ENCODE results near the gene HYAL3. TPM values are rescaled to one million over a fixed set of nuclear protein-coding genes. Genes with fewer than 3 reads are reported as not detected.

The HYAL3 gene
- total RNA-seq, 1 experiment from 2014 or later, result 2.9 TPM

DNA sequence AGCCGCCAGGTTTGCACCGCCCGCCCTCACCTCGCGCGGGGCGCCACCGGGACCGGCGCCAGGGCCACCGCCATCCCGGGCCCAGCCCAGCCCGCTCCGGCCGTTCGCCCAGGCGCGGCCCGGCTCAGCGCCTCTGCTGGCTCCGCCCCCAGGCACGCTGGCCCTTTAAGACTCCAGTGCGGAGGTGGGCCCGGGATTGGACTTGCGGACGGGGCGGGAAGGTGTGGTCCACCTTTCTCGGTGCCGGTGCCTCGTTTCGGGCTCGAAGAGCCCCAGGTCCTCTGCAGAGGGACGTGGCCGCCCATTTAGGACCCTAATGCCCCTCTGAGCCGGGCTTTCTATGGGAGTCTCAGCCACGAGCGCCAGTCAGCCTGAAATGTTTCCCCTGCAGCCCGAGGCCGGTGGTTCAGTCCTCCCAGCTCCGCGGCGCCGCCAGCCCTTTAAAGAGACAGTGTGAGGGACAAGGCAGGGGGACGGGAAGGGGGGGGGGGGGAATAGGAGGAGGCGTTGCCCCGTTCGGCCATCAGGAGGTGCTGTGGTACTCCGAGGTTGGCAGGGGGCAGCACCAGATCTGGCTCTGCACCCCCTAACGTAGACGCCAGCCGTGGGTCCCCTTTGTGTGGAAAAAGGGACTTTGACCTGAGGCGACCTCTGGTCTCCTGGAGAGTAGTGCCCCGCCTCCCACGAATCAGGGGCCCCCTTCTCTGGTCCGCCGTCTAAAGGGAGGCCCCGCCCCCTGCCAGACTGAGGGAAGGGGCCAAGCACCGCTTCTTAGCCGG is 22.3 kb upstream of the HYAL3 start (continued):
- TF ChIP-seq CREB1 (CRISPR knock-in tag; IDR thresholded peaks at IDR 0.05) (0 out of 2 replicates have a peak, but pooled peaks have one; percentile 36), GRHL2 (CRISPR knock-in tag; IDR thresholded peaks at IDR 0.05; ENCODE audit: insufficient replicate concordance, severe bottlenecking) (no peak), FOXP1 (CRISPR knock-in tag; IDR thresholded peaks at IDR 0.05; ENCODE audit: borderline replicate concordance) (peak; percentile 15; the same call in 1 of the 2 replicates)
- TF ChIP-seq, protein P1, sequence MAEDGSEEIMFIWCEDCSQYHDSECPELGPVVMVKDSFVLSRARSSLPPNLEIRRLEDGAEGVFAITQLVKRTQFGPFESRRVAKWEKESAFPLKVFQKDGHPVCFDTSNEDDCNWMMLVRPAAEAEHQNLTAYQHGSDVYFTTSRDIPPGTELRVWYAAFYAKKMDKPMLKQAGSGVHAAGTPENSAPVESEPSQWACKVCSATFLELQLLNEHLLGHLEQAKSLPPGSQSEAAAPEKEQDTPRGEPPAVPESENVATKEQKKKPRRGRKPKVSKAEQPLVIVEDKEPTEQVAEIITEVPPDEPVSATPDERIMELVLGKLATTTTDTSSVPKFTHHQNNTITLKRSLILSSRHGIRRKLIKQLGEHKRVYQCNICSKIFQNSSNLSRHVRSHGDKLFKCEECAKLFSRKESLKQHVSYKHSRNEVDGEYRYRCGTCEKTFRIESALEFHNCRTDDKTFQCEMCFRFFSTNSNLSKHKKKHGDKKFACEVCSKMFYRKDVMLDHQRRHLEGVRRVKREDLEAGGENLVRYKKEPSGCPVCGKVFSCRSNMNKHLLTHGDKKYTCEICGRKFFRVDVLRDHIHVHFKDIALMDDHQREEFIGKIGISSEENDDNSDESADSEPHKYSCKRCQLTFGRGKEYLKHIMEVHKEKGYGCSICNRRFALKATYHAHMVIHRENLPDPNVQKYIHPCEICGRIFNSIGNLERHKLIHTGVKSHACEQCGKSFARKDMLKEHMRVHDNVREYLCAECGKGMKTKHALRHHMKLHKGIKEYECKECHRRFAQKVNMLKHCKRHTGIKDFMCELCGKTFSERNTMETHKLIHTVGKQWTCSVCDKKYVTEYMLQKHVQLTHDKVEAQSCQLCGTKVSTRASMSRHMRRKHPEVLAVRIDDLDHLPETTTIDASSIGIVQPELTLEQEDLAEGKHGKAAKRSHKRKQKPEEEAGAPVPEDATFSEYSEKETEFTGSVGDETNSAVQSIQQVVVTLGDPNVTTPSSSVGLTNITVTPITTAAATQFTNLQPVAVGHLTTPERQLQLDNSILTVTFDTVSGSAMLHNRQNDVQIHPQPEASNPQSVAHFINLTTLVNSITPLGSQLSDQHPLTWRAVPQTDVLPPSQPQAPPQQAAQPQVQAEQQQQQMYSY (CRISPR knock-in tag; IDR thresholded peaks at IDR 0.05), result peak; percentile 39; the same call in 1 of the 2 replicates

DNA sequence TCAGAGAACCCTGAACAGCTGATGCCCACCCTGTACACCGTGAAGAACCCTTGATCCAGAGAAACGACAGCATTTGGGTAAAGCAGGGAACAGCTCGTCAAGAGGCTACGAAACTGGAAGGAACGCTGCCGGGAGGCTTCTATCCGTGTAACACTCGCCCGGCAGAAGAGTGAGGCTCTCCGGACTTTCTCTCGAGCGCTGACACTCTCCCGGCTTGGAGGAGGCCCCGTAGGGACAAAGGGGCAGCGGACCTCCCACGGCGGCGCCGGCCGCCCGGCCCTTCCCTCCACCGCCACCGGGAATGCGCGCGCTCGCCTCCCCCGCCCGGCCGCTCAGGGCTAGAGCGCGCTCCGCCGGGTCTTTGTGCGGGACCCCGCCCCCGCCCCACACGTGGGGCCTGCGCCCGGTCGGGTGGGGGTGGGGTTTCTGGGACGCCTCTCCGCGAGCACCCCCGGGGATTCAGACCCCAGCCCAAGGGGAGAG is 21.7 kb upstream of the HYAL3 start:
- Mint-ChIP-seq H3K9me3 (no peaks in the 10 kb centered on the region), H3K4me1 (peaks cover 40% of the 10 kb centered on the region), H3K27me3 (ENCODE audit: low read depth) (no peaks in the 10 kb centered on the region), H3K36me3 (peaks cover 35% of the 10 kb centered on the region), H3K27ac (peak overlapping the region; percentile 44), H3K4me3 (peak overlapping the region; percentile 93)
- ATAC-seq, result peak; percentile 26
- CTCF ChIA-PET, result interaction anchor here (0.6 to 5.5 kb wide), 39 partner anchors 12 to 1382 kb away, joined by 3 to 95 read pairs (median 4); partner anchors contain the start of genes CISH, CYB561D2, HEMK1 and HYAL1
- DNase-seq (ENCODE audit: low spot score), result peak; percentile 81
- POLR2A ChIA-PET, result interaction anchor here (0.6 to 2.0 kb wide), 5 partner anchors 16 to 124 kb away, joined by 3 to 8 read pairs (median 5); partner anchors contain the start of genes HYAL3 and NAA80
- no peak for TF ChIP-seq ZNF416 (CRISPR knock-in tag; IDR thresholded peaks at IDR 0.05)
- TF ChIP-seq, protein P2, sequence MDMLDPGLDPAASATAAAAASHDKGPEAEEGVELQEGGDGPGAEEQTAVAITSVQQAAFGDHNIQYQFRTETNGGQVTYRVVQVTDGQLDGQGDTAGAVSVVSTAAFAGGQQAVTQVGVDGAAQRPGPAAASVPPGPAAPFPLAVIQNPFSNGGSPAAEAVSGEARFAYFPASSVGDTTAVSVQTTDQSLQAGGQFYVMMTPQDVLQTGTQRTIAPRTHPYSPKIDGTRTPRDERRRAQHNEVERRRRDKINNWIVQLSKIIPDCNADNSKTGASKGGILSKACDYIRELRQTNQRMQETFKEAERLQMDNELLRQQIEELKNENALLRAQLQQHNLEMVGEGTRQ (CRISPR knock-in tag; IDR thresholded peaks at IDR 0.05), result peak; percentile 81
- peak; percentile 99 for TF ChIP-seq KAT7 (CRISPR knock-in tag; IDR thresholded peaks at IDR 0.05; ENCODE audit: borderline replicate concordance)
- no peak for TF ChIP-seq GRHL2 (CRISPR knock-in tag; IDR thresholded peaks at IDR 0.05; ENCODE audit: insufficient replicate concordance, severe bottlenecking)
- TF ChIP-seq TP53 (CRISPR knock-in tag; IDR thresholded peaks at IDR 0.05), result peak; percentile 52; the same call in 1 of the 2 replicates
- TF ChIP-seq, protein P3, sequence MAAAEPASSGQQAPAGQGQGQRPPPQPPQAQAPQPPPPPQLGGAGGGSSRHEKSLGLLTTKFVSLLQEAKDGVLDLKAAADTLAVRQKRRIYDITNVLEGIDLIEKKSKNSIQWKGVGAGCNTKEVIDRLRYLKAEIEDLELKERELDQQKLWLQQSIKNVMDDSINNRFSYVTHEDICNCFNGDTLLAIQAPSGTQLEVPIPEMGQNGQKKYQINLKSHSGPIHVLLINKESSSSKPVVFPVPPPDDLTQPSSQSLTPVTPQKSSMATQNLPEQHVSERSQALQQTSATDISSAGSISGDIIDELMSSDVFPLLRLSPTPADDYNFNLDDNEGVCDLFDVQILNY (CRISPR knock-in tag; IDR thresholded peaks at IDR 0.05), result no peak
- TF ChIP-seq, protein P4, sequence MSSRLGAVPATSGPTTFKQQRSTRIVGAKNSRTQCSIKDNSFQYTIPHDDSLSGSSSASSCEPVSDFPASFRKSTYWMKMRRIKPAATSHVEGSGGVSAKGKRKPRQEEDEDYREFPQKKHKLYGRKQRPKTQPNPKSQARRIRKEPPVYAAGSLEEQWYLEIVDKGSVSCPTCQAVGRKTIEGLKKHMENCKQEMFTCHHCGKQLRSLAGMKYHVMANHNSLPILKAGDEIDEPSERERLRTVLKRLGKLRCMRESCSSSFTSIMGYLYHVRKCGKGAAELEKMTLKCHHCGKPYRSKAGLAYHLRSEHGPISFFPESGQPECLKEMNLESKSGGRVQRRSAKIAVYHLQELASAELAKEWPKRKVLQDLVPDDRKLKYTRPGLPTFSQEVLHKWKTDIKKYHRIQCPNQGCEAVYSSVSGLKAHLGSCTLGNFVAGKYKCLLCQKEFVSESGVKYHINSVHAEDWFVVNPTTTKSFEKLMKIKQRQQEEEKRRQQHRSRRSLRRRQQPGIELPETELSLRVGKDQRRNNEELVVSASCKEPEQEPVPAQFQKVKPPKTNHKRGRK (CRISPR knock-in tag; IDR thresholded peaks at IDR 0.05; ENCODE audit: borderline replicate concordance), result no peak
- TF ChIP-seq FOXP1 (CRISPR knock-in tag; IDR thresholded peaks at IDR 0.05; ENCODE audit: borderline replicate concordance), result peak; percentile 79; the same call in 1 of the 2 replicates
- TF ChIP-seq ZNF532 (CRISPR knock-in tag; IDR thresholded peaks at IDR 0.05; ENCODE audit: borderline replicate concordance), result no peak
- 0 out of 2 replicates have a peak, but pooled peaks have one; percentile 26 for TF ChIP-seq ZNF317 (CRISPR knock-in tag; IDR thresholded peaks at IDR 0.05; ENCODE audit: borderline replicate concordance, low read depth)
- TF ChIP-seq USF1 (CRISPR knock-in tag; IDR thresholded peaks at IDR 0.05), result peak; percentile 58; the same call in 1 of the 2 replicates
- 0 out of 2 replicates have a peak, but pooled peaks have one; percentile 36 for TF ChIP-seq MYBL2 (CRISPR knock-in tag; IDR thresholded peaks at IDR 0.05)
- TF ChIP-seq RELA (CRISPR knock-in tag; IDR thresholded peaks at IDR 0.05; ENCODE audit: borderline replicate concordance), result peak; percentile 71; the same call in 1 of the 2 replicates
- TF ChIP-seq ZNF263 (CRISPR knock-in tag; IDR thresholded peaks at IDR 0.05; ENCODE audit: low read depth), result 0 out of 2 replicates have a peak, but pooled peaks have one; percentile 13
- TF ChIP-seq, protein P5, sequence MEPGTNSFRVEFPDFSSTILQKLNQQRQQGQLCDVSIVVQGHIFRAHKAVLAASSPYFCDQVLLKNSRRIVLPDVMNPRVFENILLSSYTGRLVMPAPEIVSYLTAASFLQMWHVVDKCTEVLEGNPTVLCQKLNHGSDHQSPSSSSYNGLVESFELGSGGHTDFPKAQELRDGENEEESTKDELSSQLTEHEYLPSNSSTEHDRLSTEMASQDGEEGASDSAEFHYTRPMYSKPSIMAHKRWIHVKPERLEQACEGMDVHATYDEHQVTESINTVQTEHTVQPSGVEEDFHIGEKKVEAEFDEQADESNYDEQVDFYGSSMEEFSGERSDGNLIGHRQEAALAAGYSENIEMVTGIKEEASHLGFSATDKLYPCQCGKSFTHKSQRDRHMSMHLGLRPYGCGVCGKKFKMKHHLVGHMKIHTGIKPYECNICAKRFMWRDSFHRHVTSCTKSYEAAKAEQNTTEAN (CRISPR knock-in tag; IDR thresholded peaks at IDR 0.05), result peak; percentile 38; the same call in 1 of the 2 replicates
- TF ChIP-seq MAX (CRISPR knock-in tag; IDR thresholded peaks at IDR 0.05), result peak; percentile 42; the same call in 1 of the 2 replicates
